Raji (cell line): ENCODE measurements around the gene PPP1R3E.

Experiments
- POLR2A ChIP-seq: IDR thresholded peaks from 2 replicates; pipeline ENCODE4 v1.6.1; 2011; ENCODE audit warnings: low read depth, low read length, control low read depth; ENCODE audit not compliant: insufficient read depth

The PPP1R3E gene

DNA sequence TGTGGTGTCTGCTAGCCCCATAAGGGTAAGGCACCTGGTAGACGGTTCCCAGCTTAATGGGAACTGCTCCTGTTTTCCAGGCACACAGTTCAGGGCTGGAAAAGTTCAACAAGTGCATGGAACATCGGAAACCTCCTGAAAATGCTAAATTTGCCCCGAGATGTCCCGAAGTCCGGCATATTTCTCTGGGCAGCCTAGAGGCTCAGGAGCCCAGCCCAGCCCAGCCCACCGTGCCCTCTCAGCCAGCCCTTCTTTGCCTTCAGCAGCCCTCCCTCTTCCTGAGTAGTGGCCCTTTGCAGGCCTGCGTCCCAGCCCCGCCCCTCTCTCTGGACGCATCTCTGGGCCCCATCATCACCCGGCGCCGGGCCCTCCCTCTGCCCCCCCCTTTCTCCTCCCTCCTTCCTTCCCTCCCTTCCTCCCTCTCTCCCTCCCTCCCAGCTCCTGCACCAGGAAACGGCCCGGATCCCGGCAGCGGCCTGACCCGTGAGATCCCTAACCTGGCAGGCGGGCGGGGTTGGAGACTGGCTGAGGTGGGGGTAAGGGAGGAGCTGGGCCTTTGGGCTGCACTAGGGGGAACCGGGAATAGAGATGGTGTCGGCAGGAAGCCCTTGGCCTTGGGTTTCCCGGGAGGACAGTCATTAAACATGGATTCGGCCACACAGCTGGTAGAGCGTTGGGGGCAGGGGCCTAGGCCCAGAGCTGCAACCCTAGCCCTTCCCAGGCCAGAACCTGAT lies 3.9 kb upstream of the PPP1R3E start, which contains the start of gene BCL2L2:
Gene BCL2L2 (plus strand): TSS at position 422 of the 734 bp plus-strand sequence. CDS start 935 bp downstream, outside the sequence.
- TF ChIP-seq POLR2A: peak; percentile 84

DNA sequence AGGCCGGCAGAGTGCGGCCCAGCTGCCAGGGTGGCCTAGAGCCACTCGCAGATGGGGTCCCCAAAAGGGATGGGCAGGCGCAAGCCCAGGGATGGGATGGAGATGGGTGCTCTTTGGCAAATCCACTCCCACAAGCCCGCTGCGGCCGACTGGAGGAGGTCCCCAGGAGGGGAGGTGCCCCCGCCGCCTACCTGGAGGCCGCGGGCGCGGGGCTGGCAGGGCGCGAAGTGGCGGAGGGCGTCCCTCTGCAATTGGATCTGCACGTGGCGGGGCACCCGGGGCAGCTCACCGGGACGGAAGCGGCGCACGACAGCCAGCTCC lies 730 bp downstream of the PPP1R3E start:
- peak; percentile 91 for TF ChIP-seq POLR2A

DNA sequence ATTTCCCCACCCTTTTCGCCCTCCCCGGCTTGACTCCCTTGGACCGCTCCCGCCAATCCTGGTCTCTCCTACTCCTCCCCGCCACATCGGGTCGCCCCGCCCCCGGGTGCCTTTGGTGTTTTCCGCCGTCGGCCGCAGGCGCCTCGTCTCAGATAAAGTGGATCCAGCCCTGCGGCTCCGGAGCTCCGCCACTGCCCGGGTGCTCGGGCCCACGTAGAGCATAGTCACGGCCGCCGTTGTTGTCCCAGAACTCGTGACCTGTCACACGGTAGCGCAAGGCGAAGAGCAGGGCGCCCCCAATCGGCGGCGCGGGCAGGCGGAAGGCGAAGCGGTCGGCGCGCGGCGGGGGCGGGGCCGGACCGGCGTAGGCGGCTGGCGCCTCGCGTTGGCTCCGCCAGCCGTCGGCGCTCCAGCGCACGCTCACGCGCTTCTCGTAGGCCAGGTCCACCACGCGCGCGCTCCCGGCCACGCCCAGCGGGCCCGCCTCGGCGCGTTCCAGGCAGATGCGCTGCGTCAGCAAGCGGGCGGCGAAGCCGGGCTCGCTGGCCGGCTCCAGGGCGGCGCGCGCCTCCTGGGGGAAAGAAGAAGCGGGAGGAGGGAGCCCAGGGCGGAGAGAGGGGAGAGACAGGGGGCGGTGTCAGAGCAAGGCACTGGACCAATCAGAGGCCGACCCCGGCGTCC lies 1.2 kb downstream of the PPP1R3E start:
- no peak for TF ChIP-seq POLR2A

DNA sequence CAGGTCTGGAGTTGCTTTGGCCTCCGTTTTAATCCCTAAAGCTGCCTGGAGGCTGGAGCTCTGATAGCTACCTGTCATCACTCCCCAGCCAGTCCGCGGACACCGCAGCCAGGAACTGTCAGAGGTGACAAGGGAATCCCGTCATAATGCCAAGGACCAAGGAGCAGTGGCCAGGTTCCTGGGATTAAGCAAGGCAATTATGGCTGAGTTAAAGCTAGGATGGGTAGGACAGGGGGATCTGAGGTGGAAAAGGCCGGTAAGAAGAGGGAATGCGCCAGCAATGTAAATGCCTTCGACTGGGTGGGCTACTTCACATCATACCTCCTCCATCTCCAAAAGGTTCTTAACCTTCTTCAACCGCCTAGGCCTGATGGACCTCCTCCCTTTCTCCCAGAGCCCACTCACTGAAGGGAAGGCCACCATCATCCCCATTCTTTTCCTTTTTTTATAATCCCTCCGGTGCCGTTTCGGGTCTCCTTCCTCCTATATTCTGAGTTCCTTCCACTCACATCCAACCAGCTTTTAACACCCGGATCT lies 1.9 kb downstream of the PPP1R3E start:
- no peak for TF ChIP-seq POLR2A

DNA sequence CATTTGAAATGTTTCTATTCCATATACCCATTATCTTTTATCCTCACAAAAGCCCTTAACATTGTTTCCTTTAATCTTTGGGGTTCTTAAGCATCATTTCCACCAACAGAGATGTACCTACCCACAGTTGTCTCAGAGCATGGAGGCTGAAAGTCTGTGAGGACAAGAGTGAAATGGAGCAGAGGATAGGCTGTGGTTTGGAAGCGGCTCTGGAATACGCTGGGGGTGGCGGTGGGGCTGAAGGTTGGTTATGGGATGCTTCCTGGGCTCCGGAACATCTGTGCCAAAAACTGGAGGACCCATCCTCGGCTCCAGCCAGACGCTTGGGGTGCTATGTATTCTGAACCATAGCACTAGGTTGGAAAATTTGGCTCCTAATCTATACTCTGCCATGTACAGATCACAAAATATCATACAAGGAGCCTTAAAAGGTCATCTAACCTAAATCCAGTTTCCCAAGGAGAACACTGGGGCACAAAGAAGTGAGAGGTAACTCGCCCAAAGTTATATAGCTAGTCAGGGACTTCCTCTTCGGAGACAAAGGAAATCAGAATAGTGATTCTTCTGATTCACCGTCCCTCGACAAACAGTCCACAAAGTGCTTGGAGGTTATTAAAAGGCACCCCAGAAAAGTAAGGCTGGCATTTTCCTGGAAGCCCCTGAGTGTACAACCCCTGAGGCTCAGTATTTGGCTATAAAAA lies 2.5 kb downstream of the PPP1R3E start:
- no peak for TF ChIP-seq POLR2A

DNA sequence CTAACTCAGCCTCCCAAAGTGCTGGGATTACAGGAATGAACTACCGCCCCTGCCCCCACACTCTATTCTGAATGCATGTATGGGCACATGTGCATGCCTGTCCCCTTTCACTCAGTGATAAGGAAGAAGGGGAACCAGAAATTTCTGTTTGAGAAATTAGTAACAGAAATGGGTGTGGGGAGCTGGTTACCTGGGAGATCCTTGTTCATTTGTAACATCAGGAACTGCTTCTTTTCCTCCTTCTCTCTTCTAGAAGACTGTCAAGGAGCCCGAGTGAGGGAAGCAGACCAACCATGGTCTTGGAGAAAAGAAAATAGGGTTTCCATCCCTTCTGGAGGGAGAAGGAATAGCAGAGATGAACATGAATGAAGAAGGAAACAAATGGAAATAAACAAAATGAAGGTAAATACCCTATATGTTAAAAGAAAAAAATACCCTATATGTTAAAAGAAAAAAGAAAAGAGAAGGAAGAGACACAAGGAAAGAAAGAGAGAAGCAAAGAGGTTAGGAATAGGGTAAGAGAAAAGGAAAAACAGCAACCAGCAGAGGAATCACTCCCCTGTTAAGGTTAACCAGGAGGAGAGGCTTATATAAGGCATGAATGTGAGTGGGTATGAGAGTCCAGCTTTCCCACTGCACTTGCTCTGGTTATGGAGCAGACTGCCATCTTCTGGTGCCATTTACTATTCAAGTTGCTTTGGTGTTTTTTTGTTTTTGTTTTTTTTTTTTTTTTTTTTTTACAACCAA lies 3.3 kb downstream of the PPP1R3E start:
- TF ChIP-seq POLR2A: no peak

DNA sequence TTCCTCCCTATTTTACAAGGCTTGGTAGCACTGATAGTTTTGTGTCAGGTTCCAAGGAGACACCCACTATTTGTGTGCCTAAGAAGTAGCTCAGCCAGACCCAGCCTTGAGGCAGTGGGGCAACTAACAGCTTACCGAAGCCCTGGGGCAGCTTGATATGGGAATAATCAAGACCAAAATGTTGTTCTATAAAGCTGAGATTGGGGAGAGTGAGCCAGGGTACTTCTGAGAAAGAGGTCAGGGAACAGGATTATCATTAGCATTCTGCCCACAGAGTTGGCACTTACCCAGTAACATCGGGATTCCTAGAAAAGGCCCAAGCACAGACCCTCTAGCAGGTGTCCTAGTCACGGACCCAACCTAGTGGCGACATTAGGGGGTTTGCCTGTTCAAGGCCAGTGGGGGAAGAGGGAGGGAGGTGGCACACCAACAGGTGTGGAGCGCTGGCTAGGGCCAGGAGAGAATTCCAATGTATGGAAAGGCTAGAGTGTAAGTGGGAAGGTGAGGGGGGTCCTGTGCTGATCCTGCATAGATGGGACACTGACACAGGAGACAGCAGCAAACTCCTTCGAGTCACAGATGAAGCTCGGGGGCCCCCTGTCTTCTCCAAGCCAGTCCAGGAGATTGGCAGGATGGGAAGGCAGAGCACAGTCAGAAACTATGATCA lies 4.9 kb downstream of the PPP1R3E start:
- TF ChIP-seq POLR2A: no peak

DNA sequence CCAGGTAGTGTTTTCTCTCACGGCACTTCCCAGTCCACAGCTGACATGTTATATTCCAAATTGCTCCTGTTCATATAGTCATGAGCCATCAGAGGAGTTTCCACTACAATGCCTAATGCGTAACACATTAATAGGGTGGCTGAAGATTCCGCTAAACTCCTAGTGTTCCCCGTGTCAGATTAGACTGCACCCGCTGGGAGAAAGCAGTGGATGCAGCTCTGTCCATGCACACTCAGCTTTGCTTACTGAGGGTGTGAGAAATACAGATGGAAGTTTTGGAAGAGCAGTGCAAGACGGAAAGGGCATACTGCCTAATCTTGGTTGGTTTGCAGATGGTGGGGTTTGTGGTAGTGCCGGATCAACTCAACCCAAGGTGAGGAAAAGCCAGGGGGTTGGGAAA lies 5.6 kb downstream of the PPP1R3E start:
- no peak for TF ChIP-seq POLR2A

DNA sequence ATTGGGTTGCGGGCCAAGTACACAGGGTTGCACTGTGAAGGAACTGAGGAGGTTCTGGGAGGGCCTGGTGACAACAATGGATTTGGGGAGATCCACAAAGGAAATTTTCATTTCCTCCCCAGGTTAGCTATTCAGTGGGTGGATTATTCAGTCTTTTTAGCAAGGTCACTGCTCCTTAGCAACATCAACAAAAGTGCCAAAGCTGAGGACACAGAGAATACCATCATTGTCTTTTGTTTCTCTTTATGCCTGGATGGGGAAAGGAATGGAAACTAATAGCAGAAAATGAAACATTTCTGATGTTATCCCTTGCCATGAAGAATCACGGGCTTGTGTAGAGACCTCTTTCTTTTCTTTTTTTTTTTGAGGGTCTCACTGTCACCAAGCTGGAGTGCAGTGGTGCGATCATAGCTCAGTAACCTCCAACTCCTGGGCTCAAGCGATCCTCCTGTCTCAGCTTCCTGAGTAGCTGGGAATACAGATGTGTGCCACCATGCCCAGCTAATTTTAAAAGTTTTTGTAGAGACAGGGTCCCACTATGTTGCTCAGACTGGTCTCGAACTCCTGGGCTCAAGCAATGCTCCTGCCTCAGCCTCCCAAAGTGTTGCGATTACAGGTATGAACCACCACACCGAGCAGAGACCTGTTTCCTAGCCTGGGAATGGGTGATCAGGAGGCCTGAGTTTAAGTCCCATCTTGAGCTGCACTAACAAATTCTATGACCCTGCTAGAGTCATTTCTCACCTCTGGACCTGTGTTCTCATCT lies 6.5 kb downstream of the PPP1R3E start:
- TF ChIP-seq POLR2A: no peak

DNA sequence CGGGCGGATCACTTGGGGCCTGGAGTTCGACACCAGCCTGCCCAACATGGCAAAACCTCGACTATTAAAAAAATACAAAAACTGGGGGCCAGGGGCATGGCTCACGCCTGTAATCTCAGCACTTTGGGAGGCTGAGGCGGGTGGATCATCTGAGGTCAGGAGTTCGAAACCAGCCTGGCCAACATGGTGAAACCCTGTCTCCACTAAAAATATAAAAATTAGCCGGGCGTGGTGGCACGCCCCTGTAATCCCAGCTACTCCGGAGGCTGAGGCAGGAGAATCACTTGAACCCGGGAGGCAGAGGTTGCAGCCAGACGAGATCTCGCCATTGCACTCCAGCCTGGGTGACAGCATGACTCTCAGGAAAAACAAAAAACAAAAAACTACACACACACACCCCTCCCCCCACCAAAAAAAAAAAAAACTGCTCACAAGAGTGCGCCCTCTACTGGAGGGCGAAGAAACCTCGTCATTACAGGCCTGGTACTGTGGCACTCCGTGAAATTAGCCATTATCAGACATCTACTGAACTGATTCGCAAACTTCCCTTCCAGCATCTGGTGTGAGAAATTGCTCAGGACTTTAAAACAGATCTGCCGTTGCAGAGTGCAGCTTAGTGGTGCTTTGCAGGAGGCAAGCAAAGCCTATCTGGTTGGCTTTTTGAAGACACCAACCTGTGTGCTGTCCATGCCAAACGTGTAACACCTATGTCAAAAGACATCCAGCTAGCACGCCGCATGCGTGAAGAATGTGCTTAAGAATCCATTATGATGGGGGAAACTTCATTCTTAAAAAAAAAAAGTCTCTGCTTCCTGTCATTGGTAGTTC lies 7.7 kb downstream of the PPP1R3E start:
- TF ChIP-seq POLR2A: peak; percentile 35; the same call in 1 of the 2 replicates

DNA sequence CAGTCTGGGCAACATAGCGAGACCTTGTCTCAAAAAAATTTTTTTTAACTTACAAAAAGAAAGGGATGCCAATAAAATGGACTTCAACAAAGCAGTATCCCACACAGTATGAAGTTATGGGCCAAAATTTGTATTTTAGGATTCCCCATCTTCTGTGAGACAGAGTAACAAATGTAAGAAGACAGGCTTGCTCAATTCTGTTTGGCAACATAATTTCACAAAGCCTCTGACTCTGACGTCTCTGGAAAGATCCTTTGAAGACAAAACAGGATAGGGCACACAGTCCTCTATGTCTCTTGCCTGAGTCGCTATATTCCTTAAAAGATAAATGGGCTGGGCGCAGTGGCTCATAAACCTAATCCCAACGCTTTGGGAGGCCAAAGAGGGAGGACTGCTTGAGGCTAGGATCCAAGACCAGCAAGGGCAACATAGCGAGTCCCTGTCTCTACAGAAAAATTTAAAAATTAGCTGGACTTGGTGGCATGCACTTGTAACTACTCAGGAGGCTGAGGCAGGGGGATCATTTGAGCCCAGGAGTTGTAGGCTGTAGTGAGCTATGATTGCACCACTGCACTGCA lies 15.7 kb downstream of the PPP1R3E start:
- no peak for TF ChIP-seq POLR2A

DNA sequence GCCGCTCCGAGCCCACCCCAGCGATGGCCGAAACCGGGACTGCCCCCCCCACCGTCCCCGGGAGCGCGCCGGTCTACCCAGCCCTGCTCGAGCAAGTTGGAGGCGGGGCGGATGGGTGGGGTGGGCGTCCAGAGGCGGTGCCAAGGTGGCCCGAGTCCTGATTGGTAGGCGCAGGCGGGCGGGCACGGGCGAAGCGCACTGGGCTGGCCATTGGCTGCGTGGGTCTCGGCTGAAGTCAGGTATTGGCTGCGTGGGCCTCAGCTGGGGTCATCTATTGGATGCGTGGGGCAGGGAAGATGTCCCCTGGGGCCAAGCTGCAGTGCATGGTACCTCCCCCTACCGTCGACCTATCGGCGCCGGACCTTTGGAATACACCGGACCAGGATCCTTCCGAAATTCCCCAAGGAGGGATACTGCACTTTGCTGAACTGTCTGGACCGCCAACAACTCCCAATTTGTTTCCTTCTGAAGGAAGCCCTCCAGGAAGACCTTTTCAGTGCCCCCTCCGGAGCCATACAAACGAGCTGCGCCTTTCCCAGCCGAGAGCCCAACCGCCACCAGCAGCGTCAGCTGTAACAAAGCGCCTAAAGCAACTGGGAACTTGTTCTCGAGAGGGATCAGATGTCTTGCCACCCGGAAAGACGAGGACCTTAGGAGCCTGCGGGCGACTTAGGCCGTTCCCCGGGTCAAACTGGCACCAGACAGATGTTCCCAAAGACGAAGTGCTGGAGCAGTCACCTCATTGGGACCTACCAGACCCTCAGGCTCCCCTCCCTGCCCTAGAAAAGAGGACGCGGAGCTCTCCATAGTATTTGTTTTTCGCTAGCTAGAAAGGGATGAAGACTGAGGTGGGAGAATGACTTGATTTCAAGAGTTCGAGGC lies 16.4 kb downstream of the PPP1R3E start, which contains the start of gene HOMEZ:
Gene HOMEZ (minus strand): TSS at position 113 of the 882 bp plus-strand sequence. CDS start 180 bp downstream, outside the sequence.
- peak; percentile 69; the same call in 1 of the 2 replicates for TF ChIP-seq POLR2A

DNA sequence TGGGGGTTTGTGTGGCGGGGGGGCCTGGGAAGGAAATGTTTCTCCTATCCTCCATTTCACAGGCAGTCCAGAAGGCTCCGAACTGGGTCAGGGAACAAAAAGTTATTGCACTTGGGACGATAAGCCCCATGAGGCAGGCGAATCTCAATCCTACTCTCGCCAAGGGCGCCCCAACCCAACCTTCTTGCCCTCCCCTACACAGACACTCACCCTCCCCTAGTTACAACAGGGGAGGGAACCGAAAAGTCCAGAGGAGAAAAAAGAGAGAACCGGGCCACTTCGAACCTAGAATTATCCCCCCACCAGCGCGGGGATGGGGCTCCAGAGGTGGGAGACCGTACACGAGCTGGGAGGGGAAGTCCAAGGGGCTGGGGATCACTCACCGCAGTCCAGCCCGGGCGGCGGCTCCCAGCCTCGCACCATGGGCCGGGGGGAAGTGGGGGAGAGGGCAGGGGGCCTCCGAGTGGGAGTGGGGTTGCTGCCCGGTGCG lies 17.1 kb downstream of the PPP1R3E start:
- TF ChIP-seq POLR2A: no peak
